M059J (cell line): Measurements from ENCODE around the gene C1orf167. TPM values are rescaled to one million over a fixed set of nuclear protein-coding genes. Genes with fewer than 3 reads are reported as not detected.
A peak's percentile ranks its signal among the peaks of the same experiment; 100 is the strongest.

Experiments used
- DNase-seq: peaks from one replicate; pipeline ENCODE4 v3.0.0-alpha.2; 2012; ENCODE audit warnings: low read depth
- total RNA-seq: library from RNA; depleted of rRNA; stranded (reverse); fragments of >200 nt; shearing (Covaris generic); gene quantifications from 2 replicates; pipeline ENCODE4 v1.2.3, GENCODE V29; 2014; rRNA removed

The C1orf167 gene
- total RNA-seq, 1 experiment from 2014 or later: not detected

DNA sequence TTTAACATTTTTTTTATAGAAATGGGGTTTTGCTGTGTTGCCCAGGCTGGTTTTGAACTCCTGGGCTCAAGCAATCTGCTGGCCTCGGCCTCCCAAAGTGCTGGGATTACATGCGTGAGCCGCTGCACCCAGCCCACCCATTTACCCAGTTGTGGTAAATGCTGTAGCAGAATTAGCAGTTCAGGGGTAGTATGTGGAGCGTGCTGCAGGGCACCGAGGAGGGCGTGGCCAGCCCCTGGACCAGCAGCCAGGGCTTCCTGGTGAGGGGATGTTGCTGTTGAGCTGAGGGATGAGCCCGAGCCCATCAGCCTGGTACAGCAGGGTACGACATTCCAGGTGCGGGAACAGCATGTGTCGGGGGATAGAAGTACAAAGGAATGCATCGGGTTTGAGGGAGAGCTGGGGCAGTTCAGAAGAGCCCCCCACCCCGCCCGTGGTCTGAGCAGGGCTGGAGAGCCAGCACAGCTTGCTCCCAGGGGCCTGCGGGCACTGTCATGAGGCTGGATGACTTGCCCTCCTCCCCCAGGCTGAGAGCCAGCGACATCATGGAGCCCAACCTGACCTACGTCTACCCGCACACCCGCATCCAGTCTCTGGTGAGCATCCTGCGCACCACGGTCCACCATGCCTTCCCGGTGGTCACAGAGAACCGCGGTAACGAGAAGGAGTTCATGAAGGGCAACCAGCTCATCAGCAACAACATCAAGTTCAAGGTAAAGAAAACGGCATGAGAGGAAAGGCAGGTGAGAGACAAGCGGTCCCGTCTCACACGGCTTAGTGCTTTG is 73.6 kb downstream of the C1orf167 start:
- DNase-seq: no peak

DNA sequence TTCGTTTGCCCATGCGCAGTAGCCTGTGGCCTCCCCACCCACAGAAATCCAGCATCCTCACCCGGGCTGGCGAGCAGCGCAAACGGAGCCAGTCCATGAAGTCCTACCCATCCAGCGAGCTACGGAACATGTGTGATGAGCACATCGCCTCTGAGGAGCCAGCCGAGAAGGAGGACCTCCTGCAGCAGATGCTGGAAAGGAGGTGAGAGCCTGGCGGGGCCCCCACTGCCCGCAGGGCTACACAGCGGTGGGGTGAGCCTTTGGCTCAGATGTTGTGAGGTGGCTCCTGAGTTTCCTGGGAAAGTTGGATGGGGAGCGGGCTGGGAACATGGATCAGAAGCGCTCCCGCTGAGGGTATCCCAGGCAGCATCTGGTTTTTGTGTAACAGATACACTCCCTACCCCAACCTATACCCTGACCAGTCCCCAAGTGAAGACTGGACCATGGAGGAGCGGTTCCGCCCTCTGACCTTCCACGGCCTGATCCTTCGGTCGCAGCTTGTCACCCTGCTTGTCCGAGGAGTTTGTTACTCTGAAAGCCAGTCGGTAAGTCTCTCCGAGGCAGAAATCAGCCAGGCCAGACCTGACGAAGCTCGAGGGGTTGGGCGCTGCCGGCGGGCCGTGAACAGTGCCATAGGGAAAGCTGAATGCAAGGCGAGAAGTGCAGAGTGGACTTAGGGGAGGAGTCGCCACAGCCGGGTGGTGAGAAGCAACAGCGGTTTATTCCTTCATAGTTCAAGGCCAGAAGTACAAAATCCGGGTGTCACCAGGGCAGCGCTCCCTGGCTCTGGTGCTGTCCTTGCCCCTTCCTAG is 75.2 kb downstream of the C1orf167 start:
- DNase-seq: no peak

DNA sequence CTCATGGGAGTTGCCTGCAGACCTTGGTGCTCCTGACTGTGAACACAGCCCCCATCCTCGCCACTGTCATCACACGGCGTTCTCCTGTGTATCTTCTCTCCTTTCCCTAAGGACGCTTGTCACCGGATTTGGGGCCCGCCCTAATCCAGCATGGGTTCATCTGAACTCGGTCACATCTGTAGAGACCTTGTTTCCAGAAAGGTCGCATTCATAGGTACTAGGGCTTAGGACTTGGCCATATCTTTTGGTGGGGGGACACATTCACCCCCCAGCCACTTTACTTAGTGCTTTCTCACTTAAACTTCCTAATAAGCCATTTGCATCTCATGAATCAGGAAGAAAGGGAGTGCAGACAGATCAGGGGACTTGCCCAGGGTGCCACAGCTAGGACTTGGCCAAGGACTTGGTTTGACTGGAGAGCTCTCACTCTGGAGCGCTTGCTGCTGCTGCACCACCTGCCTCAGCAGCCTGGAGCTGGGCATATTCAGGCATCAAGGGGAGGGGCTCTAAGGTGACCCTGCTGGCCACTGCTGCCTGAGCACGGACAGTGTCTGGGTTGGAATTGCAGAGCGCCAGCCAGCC is 75.9 kb downstream of the C1orf167 start:
- no peak for DNase-seq

DNA sequence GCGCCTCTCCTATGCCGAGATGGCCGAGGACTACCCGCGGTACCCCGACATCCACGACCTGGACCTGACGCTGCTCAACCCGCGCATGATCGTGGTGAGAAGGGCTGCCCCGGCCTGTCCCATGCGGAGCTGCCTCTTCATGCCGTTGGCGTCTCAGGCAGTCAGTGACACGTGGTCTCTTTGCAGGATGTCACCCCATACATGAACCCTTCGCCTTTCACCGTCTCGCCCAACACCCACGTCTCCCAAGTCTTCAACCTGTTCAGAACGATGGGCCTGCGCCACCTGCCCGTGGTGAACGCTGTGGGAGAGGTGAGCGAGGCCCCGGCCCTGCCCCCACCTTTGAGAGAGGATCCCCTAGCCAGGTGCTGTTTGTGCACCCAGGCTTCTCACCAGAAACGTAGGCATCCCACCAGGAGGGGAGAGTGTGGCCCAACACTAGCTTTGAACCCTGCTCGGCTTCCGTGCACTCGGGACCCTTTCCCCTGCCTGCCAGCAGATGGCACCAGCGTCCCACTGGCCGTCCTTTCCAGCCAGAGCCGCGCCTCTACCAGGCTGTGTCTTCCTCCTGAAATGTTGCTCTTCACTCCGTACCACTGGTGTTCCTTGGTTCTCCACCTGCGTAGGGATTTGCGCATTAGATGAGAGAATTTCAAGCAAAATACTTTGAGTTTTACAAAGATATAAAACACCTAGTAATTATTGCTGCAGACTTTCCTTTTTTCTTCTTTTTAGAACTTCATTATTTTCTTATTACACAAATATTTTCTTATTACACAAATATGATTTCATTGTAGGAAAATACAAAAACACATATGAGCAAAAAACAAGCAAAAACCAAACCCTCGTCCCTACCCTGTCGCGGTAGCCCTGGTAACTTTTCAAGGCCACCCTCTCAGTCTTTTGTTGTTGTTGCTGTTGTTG is 76.6 kb downstream of the C1orf167 start:
- DNase-seq: peak; percentile 43

Other genes with a start within 250 kb of the C1orf167 start
- gene FBXO2, start 107.8 kb upstream of the C1orf167 start, total RNA-seq: 2.7 and 7.5 TPM in 2 replicates
- gene FBXO44, start 107.3 kb upstream of the C1orf167 start, total RNA-seq: 7.5 and 13.3 TPM in 2 replicates
- 11.0 and 12.2 TPM in 2 replicates for gene FBXO6, start 98.0 kb upstream of the C1orf167 start, total RNA-seq
- gene MAD2L2, start 81.0 kb upstream of the C1orf167 start, total RNA-seq: 129 and 141 TPM in 2 replicates
- gene DRAXIN, start 70.5 kb upstream of the C1orf167 start, total RNA-seq: 0.12 and 0.25 TPM in 2 replicates
- gene AGTRAP, start 26.1 kb upstream of the C1orf167 start, total RNA-seq: 105 and 126 TPM in 2 replicates
- gene MTHFR, start 43.8 kb downstream of the C1orf167 start, total RNA-seq: 2.0 and 7.5 TPM in 2 replicates
- gene CLCN6, start 44.0 kb downstream of the C1orf167 start, total RNA-seq: 3.2 and 6.9 TPM in 2 replicates
- not detected in 2 replicates for gene NPPA, start 85.6 kb downstream of the C1orf167 start, total RNA-seq
- gene NPPB, start 96.8 kb downstream of the C1orf167 start, total RNA-seq: 7.0 and 20.0 TPM in 2 replicates
- gene KIAA2013, start 164.2 kb downstream of the C1orf167 start, total RNA-seq: 78.4 and 109 TPM in 2 replicates
- 157 and 205 TPM in 2 replicates for gene PLOD1, start 172.5 kb downstream of the C1orf167 start, total RNA-seq
- gene MFN2, start 218.3 kb downstream of the C1orf167 start, total RNA-seq: 47.1 and 81.5 TPM in 2 replicates